GM19043 (cell line): ENCODE data around the gene PPP2R5E.
"Not testable (repeated sequence)": the region's sequence is repeated elsewhere in the genome, so short reads cannot be mapped to it uniquely, and the experiment has no call there.

ENCODE experiments used
- ATAC-seq: cut with Tn5 transposase; IDR thresholded peaks from one replicate; pipeline ENCODE4 v1.9.1; 2021; ENCODE audit warnings: low read depth; ENCODE audit not compliant: unreplicated experiment

The PPP2R5E gene

DNA sequence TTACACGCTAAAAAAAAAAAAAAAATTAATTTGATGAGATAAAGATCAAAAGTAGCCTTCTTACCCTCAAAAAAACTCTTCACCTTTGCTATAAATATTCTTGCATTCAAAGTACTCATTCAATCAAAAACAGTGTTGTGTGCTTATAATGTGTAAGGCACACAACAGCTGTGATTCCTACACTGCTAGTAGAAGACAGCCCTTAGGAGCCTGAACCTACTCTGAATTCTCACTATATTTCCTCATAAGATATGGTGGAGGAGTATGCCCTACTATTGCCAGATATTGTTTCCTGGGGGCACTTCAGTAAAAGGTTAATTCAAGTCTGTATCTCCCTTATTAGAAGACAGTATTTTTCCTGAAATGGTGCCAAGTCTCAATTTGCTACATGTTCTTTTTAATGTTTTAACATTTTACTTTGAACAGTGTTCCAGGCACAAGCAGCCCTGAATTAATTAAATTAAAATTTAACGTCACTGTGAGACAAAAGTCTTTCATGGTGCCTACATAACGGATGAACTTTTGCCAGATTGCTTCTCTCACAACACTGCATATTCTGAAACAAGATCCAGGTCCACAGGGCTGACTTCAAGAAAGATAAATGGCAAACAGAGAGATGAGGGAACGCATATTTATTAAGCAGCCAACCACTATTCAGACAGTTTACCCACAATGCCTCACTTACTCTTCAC, 19.3 kb downstream of the PPP2R5E start:
- ATAC-seq: no peak

DNA sequence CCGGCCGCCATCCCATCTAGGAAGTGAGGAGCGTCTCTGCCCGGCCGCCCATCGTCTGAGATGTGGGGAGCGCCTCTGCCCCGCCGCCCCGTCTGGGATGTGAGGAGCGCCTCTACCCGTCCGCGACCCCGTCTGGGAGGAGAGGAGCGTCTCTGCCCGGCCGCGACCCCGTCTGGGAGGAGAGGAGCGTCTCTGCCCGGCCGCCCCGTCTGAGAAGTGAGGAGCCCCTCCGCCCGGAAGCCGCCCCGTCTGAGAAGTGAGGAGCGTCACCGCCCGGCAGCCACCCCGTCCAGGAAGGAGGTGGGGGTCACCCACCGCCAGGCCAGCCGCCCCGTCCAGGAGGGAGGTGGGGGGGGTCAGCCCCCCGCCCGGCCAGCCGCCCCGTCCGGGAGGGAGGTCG, 20.7 kb downstream of the PPP2R5E start:
- ATAC-seq: not testable (repeated sequence)

DNA sequence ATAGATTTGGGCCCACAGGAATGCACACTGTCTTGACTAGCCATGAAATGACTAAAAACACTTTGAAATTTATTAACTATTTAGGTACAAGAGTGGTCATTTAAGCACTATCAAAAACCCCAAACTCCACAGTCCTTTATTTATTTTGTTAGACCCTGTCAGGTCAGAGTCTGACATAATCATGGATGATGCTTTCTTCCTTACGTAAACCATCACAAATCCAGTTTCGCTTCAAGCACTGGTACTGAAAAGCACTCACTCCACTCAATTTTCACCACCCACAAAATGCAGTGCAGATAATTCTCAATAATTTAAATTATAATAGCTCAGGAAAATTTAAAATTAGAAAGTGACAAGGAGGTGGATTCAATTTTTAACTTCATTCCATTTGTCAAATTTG, 25.8 kb downstream of the PPP2R5E start:
- ATAC-seq: no peak

DNA sequence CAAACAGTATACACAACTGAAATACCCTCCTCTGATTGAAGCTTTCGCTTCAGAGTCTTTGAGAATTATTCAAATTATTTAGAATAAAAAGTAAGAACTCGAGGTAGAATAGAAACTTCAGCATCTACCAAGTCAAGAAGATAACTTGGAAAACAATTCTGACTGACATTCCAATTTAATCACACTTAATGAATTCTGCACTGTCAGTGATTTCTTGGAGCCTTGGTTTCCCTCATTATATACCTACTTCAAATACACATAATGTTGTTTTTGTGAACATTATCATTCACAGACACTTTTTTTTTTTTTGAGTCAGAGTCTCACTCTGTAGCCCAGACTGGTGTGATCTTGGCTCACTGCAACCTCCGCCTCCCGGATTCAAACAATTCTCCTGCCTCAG, 27.9 kb downstream of the PPP2R5E start:
- no peak for ATAC-seq

DNA sequence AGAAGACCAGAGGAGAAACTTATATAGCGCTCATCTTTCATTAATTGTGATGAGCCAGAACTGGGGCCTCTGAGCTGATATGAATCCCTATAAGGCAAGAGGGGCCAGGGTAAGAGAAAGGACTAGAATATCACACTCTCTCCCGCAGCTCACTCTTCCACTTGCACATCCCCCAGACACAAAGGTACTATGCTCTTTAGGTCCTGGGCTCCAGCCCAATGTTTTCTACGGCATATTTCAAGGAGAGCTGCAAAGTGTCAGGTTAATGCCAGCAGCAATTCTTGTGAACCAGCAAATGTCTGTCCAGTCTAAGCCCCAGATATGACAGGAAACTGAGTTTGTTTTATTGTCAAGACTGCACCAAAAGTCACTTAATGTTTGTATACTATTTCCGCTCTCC, 29.4 kb downstream of the PPP2R5E start:
- no peak for ATAC-seq

DNA sequence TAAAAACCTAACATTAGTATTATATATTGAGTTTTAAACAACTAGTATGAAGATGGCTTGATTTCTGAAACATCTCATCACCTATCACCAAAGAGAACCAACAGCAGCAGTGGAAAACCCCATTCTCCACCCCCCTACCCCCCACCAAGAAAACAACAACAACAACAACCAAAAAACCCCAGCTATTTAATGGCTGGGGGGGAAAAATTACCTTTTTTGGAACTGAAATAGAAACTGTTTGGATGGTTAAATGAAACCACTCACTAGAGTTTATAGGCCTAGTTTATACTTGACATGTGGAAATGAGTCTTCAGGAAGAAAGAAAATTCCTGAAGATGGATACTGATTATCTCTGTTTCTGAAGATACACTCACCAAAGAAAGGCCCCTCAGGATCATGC, 30.3 kb downstream of the PPP2R5E start:
- no peak for ATAC-seq

DNA sequence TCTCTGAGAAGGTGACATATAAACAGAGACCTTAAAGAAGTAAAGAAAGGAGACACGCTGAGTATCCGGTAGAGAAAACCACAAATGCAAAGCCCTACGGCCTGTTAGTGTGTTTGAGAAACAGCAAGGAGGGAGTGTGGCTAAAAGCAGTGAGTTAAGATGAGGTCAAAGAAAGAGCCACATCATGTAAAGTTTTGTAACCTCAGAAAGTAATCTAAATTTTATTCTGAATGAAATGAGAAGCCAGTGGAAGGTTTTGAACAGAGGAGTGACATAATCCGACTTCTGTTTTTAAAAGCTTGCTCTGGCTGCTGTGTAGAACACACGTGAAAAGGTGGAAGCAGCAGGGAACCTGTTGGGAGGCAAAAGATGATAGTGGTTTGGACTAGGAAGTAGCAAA, 32.6 kb downstream of the PPP2R5E start:
- ATAC-seq: peak; percentile 91

DNA sequence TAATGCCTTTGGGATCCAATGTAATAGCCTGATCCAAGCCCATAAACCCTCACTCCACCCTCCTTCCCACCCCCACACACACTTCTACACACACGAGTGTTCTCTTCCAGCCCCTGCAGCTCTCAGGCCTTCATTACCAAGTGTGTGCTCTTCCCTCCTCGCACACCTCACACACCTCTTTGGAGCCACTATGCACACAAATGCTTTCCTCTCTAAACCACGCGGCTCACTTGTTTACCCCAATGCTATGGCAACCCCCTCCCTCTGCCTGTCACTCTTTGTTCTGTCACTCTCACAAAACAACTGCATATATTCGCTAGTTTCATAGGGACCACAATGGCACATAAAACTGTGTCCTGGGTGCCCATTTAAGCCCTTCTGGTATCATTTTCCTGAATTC, 35.1 kb downstream of the PPP2R5E start:
- no peak for ATAC-seq

DNA sequence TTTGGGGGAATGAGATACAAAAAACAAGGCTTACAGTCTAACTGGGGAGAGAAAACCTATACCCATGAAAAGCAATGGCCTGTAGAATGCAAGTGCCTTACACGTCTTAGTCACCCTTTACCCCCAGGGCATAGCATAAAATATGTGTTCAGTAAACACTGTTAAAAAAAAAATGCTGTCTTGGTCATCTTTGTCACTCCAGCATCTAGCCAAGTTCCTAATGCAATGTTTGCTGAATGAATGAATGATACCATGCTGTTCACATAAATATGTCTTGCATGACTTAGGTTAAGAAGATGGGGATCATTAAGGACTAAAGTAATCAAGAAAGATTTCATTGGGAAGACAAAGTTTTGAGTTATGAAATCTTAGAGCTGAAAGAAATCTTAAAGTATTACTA, 38.5 kb downstream of the PPP2R5E start:
- ATAC-seq: no peak

DNA sequence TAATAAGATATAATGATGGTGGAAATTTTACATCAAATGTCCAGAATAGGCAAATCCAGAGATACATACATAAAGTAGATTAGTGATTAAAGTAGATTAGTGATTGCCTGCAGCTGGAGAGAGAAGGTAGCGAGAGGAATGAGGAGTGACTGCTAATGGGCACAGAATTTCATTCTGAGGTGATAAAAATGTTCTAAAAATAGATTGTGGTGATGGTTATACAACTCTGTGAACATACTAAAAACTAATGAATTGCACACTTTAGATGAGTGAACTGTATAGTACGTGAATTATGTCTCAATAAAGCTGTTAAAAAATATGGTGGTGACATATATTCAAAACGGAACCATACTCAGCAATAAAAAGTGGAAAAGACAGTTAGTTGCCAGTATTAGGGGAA, 41.7 kb downstream of the PPP2R5E start:
- no peak for ATAC-seq

DNA sequence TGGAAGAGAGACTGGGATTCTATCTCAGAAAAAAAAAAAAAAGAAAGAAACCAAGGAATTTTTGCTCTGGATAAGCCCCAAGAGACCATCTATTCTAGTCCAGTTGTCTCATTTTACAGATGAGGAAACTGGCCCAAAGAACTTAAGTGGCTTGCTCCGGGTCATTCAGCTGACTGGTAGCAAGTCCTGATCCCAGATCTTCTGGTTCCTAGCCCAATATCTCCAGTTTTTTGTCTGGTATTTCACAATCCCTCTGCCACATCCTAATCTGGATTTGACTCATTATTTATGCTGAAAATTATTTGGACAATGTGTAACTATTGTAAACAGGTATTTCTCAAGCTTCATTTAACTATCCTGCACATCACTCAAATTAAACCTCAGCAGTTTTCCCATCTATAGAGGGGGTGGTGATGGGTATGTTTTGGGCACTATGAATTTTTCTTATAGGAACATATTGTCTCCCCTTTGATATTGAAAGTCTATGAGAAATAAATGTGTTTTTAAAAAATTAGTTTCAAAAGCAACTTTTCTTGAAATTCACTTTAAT, 43.4 kb downstream of the PPP2R5E start:
- no peak for ATAC-seq

DNA sequence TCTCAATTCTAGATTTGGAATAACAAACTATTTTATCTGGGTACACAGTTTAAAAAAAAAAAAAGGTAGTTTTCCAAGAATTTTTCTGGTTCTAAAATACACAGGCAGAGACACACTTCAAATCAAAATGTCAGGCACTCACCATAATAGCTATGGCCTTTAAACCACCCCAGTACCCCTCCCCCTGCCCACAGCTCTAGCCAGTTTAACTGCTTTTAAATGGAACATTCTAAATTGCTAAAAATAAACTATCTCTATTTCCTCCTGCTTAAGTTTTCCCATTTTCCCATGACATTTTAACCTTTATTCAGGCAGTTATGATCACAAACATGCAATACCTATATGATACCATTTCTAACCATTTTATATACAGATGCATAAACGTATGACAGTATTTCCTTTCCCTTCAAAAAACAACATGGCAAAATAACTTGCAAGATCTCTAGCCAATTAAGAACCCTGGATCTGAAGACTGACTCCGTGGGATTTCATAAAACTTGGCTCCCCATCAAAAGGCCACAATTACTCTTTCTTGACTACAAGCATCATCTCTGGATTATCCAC, 46.3 kb downstream of the PPP2R5E start:
- ATAC-seq: no peak

DNA sequence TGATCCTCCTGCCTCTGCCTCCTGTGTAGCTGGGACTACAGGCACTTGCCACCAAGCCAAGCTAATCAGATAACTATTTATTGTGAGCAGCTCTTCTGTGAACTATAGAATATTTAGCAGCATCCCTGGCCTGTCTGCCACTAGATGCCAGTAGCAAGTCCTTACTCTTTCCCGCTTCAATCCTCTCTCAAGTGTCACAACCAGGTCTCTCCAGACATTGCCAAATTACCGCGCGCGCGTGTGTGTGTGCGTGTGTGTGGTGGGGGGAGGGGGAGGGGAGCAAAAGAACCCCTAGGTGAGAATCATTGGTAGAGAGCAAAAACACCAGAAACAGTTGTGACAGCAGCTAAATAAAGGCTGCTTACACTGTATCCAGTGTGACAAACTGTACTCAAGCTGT, 49.9 kb downstream of the PPP2R5E start:
- no peak for ATAC-seq

DNA sequence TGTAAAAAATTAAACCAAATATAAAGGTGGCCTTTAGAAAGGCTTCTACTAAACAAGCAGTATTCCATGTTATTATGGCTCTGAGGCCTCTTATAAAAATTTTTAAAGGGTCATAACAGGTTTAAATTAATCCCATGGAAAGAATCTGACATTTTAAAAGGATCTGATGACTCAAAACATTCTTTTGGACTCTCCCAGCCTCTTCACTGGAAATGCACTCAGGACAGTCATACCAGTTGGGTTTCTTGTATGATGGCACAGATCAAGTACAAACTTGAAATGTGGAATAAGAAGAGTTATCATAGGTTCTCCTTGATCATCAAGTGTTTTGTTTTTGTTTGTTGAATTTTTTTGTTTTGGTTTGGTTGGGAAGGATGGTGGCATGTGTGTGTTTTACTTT, 50.8 kb downstream of the PPP2R5E start:
- ATAC-seq: no peak

DNA sequence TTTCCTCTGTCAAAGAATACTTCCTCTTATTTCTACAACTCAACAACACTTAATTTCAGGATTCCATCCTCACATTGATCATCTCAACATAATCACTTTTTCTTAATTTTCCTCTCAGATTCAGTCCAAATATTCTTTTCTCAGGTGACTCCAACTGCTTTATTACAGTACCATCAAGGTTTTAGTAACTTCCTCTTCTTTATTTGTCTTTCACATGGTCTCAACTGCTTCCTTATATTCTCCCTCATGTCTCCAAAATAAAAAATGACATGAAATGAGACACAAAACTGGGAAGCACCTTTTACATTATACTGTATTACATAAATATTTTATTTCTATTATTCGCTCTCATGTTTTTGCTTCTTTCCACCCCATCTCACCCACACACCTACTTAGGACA, 55.5 kb downstream of the PPP2R5E start:
- no peak for ATAC-seq

DNA sequence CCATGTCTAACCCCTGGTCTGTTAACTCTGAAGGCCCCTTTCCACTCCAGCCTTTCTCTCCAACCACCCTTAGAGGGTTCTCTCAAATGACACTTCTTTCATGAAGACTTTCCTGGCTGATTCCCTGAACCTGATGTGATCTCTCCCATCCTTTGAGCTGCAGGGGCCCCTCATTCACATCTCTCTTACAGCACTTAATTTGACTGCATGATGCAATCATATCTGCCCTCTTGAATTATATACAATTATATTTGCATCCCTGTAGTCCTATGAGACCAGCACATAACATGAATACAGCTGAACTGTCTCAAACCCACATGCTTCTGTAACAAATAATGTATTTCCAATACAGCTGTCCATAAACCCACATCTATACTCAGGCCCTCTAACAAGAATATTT, 56.4 kb downstream of the PPP2R5E start:
- ATAC-seq: no peak

DNA sequence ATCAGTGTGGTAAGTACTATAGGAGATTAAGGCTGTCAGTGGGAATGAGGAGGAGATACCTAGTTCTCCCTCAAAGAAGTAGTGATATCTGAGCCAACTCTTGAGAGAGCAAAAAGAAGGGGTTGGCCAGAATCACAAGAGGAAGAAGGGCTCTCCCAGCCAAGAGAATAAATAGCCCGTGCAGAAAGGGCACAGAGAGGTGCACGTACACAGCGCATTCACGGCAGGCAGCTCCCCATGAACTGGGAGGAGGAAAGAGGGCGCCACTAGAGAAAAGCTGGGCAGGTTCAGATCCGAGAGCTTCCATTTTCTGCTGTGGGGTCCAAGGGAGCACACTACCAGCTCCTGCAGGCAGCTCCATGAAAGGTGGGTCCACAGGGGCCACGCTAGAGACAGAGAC, 59.9 kb downstream of the PPP2R5E start:
- ATAC-seq: no peak

DNA sequence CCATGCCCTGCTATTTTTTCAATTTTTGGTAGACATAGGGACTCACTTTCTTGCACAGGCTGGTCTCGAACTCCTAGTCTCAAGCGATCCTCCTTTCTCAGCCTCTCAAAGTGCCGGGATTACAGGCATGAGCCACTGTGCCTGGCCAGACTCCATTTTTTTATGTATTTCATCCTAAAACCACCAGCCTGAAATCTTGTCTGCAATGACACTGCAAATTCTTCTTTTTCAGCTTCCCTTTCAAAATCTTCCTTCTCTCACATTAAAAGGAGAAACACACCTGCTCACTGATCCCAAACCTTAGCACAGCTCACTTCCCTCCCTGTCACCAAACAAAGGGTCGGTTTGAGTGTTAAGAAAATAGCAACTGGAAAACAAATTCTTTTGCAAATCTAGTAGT, 62.6 kb downstream of the PPP2R5E start:
- ATAC-seq: no peak

DNA sequence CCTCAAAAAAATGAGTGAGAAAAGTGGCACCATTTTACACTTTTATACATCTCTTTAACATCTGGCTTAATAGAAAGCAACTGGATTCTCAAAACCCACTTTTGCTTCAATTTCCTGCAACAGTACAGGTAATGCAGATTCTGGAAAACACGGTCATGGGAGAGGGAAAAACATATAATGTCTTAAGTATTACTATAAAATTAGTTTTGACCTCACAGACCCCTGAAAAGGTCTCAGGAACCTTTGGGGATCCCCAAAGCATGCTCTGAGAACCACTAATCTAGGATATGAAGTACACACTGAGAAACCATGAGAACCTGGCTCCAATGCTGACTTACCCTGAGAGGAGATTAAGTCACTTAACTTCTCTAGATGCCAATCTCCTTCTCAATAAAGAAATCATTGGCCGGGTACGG, 64.7 kb downstream of the PPP2R5E start:
- ATAC-seq: peak; percentile 45

DNA sequence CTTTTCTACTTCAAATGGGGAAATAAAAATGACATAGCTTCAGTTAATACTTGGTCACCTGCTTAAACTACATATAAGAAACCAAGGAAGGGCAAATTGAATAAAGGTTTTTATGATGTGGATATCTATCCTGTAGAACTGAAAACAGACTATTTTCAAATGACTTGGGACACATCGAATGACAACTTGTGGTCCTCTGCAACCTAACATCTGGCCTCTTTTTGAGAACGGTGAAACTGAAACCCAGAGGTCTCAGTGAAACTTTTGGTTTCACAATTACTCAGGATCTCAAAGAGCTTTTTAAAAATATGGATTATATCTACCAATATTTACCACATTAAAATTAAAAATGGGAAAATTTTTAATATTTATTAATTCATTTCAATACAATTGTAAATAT, 65.2 kb downstream of the PPP2R5E start:
- ATAC-seq: peak; percentile 73

DNA sequence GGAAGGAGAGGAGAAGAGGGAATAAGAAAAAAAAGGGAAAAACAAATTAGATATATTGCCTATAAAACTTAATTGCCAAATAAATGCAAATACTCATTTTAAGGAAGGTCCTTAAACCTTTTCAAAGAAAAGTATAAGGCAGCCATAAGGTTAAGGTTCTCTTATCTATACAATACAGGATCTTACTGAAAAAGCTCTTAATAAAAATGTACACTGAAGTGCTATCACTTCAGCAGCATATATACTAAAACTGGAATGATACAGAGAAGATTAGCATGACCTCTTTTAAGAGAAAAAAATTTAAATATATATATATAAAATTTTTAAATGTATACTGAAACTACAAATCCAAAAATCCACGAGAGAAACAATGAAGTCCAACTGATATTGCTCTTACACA, 65.6 kb downstream of the PPP2R5E start:
- no peak for ATAC-seq

DNA sequence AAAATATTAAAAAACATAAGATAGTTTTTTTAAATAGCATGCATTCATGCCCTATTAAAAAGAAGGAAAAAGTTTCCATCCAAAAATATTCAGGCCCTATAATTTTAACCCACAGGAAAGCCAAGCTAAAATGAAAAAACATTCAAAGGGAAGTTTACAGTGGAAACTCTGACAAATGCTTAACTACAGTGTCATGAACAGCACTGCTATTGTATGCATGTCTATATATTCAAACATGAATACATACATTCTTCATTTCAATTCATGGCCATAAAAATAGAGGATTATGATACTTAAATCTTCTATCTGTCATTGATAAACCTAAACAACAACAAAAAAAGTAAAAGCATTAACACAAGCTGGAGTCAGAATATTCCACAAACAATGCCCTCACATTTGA, 67.4 kb downstream of the PPP2R5E start:
- no peak for ATAC-seq
